SK-N-MC (cell line): ENCODE measurements around the gene PALM.

ENCODE experiments used
- EZH2 ChIP-seq: fragments of 200-600 bp; sonication (generic); IDR thresholded peaks from one replicate; pipeline ENCODE4 v1.6.1; 2017; ENCODE audit warnings: antibody characterized with exemption
- FOXP2 ChIP-seq: optimal IDR thresholded peaks from 2 replicates; pipeline ENCODE3; 2011; ENCODE audit warnings: mild to moderate bottlenecking, moderate library complexity; ENCODE audit not compliant: insufficient read depth; ENCODE audit errors: extremely low read length, control extremely low read depth
- POLR2AphosphoS5 ChIP-seq: IDR thresholded peaks from 2 replicates; pipeline ENCODE4 v1.6.1; 2012; ENCODE audit warnings: mild to moderate bottlenecking, low read depth, low read length, borderline replicate concordance

DNA sequence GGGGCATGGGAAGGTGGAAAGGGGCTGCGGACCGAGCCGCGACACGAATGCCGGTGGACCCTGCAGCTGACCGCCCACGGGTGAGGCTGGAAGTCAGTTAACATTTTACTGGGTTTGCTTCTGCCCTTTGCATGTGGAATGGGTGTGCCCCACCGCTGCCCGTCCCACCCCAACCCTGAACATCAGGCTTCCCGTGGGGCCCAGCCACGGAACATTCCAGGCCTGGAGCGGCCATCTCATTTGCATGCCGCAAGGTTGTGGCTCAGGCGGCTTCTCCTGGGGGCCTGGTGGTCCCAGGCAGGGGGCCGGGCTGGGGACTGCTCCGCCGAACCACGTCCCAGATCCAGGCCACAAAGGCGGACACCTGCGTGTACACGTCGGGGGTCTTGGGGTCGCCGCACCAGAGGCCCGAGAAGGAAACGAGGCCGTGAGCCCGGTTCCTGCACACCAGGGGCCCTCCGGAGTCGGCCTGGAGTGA, 23.2 kb upstream of the PALM start:
- no peak for TF ChIP-seq EZH2
- TF ChIP-seq POLR2AphosphoS5: no peak
- TF ChIP-seq FOXP2: no peak
